Breast epithelium (tissue), 4 donors: ENCODE data around the gene TBC1D7. TPM values are rescaled to one million over a fixed set of nuclear protein-coding genes. Genes with fewer than 3 reads are reported as not detected.

Experiments used
- DNase-seq, 2 donors: peaks; one replicate each; pipeline ENCODE4 v3.0.0-alpha.2; 2019; ENCODE audit warnings: low spot score in 2 of 2
- H3K27ac ChIP-seq, 2 donors: fragments of 200-600 bp; sonication (generic) in 1 of 2; one replicate each; pipeline ENCODE4 v1.5.1; 2016 to 2019; ENCODE audit warnings: mild to moderate bottlenecking in 1 of 2
- H3K27me3 ChIP-seq, 2 donors: fragments of 200-600 bp; sonication (generic) in 1 of 2; one replicate each; pipeline versions ENCODE4 v1.5.1 to v1.6.0; 2017 to 2019; ENCODE audit warnings: control low read depth in 1 of 2, mild to moderate bottlenecking in 1 of 2
- H3K36me3 ChIP-seq: fragments of 200-600 bp; one replicate; pipeline ENCODE4 v1.5.1; 2019
- H3K4me1 ChIP-seq, 2 donors: fragments of 200-600 bp; sonication (generic); one replicate each; pipeline ENCODE4 v1.5.1; 2016 to 2019; ENCODE audit warnings: control low read depth in 1 of 2
- H3K4me3 ChIP-seq, 3 donors: fragments of 200-600 bp; sonication (generic); 1 replicate in 2 of 3; 2 replicates in 1 of 3; pipeline ENCODE4 v1.5.1; 2016 to 2019; ENCODE audit warnings: mild to moderate bottlenecking in 3 of 3, moderate library complexity in 2 of 3
- H3K9me3 ChIP-seq, 2 donors: fragments of 200-600 bp; sonication (generic) in 1 of 2; one replicate each; pipeline ENCODE4 v1.5.1; 2016 to 2019; ENCODE audit warnings: control low read depth in 1 of 2
- POLR2A ChIP-seq: fragments of 450-650 bp; IDR thresholded peaks from one replicate; pipeline ENCODE4 v1.6.1; 2016; ENCODE audit warnings: antibody characterized with exemption, mild to moderate bottlenecking, moderate library complexity
- POLR2AphosphoS5 ChIP-seq, 3 donors: sonication (generic); formaldehyde crosslinking; IDR thresholded peaks; one replicate each; pipeline ENCODE4 v1.6.1; 2017; ENCODE audit warnings: antibody characterized with exemption in 3 of 3
- intact Hi-C: fragments of 100-400 bp; cut with DNase I; formaldehyde crosslinking; loops from one replicate; pipeline ENCODE4 v1.15.1; 2023; ENCODE audit warnings: low total_unique reads
- total RNA-seq, 3 donors: library from RNA; depleted of rRNA; stranded (reverse); fragments of >200 nt; gene quantifications; one replicate each; pipeline ENCODE4 v1.1.0, GENCODE V29; 2016
- TF ChIP-seq, protein P1 (sequence below), 3 donors: fragments of 450-650 bp; IDR thresholded peaks; one replicate each; pipeline ENCODE4 v1.5.1; 2016 to 2017; ENCODE audit warnings: antibody characterized with exemption in 3 of 3, mild to moderate bottlenecking in 3 of 3, moderate library complexity in 3 of 3

The TBC1D7 gene
- total RNA-seq, 3 donors from 2014 or later, result 8.6 to 10.6 (median 9.8) TPM

DNA sequence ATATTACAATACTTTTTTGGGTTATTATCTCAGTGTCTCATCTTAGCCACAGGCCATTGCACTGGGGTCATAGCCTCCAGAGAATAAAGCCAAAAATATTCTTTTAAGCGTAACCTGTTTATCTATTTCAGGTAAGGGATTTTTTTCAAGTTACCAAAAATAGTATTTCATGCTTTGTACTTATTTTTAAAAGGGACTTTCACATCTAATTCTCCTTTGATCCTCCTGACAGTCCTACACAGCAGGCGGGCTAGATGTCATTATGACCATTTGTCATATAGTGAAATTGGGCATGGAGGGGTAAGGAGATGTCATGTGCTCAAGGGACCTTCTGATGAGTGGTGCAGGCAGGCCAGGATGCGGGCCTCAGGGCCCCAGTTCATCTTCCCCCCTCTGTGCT, 68.9 kb downstream of the TBC1D7 start:
- Histone ChIP-seq H3K27me3 (no peaks in the 10 kb centered on the region), H3K9me3 (peaks cover 11% of the 10 kb centered on the region in 2 donors), H3K4me3 (no peak overlapping the region), H3K27ac (no peak overlapping the region), H3K36me3 (no peaks in the 10 kb centered on the region), H3K4me1 (no peaks in the 10 kb centered on the region)
- intact Hi-C loops, result no loop called here
- DNase-seq, result no peak
- TF ChIP-seq POLR2A, result no peak
- TF ChIP-seq, protein P1, sequence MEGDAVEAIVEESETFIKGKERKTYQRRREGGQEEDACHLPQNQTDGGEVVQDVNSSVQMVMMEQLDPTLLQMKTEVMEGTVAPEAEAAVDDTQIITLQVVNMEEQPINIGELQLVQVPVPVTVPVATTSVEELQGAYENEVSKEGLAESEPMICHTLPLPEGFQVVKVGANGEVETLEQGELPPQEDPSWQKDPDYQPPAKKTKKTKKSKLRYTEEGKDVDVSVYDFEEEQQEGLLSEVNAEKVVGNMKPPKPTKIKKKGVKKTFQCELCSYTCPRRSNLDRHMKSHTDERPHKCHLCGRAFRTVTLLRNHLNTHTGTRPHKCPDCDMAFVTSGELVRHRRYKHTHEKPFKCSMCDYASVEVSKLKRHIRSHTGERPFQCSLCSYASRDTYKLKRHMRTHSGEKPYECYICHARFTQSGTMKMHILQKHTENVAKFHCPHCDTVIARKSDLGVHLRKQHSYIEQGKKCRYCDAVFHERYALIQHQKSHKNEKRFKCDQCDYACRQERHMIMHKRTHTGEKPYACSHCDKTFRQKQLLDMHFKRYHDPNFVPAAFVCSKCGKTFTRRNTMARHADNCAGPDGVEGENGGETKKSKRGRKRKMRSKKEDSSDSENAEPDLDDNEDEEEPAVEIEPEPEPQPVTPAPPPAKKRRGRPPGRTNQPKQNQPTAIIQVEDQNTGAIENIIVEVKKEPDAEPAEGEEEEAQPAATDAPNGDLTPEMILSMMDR (IDR thresholded peaks at IDR 0.05), result no peak
- TF ChIP-seq POLR2AphosphoS5 (IDR thresholded peaks at IDR 0.05), result no peak

DNA sequence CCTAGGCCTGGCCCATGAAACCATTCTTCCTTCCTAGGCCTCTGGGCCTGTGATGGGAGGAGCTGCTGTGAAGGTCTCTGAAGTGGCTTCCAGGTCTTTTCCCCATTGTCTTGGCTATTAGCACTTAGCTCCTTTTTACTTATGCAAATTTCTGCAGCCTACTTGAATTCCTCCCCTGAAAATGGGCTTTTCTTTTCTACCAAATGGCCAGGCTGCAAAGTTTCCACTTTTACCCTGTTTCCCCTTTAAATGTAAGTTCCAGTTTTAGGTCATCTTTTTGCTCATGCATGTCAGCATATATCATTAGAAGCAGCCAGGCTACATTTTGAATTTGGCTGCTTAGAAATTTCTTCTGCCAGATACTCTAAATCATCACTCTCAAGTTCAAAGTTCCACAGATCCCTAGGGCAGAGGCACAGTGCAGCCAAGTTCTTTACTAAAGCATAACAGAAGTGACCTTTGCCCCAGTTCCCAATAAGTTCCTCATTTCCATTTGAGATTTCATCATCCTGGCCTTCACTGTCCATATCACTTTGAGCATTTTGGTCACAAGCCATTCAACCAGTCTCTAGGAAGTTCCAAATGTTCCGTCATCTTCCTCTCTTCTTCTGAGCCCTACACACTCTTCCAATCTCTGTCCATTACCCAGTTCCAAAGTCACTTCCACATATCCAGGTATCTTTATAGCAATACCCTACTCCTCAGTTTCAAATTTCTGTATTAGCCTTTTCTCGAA, 71.9 kb downstream of the TBC1D7 start:
- intact Hi-C loops, result no loop called here
- no peaks in the 10 kb centered on the region for H3K4me1 ChIP-seq
- H3K9me3 ChIP-seq, result peaks cover 11% of the 10 kb centered on the region in 2 donors
- H3K27me3 ChIP-seq, result no peaks in the 10 kb centered on the region
- TF ChIP-seq, protein P1 (IDR thresholded peaks at IDR 0.05), result no peak
- TF ChIP-seq POLR2A, result no peak
- TF ChIP-seq POLR2AphosphoS5 (IDR thresholded peaks at IDR 0.05), result no peak
- no peak overlapping the region for H3K4me3 ChIP-seq
- no peak overlapping the region for H3K27ac ChIP-seq
- no peak for DNase-seq
- H3K36me3 ChIP-seq, result no peaks in the 10 kb centered on the region

Other genes starting within 250 kb of the TBC1D7 start
- gene GFOD1, start 159.1 kb upstream of the TBC1D7 start, total RNA-seq, result 10 to 100 TPM; 11.6 to 33.3 (median 23.3) TPM
- gene SIRT5, start 246.1 kb upstream of the TBC1D7 start, total RNA-seq, result 10 to 100 TPM; 10.2 to 20.6 (median 14.5) TPM